K562 (cell line): ENCODE results near the gene C19orf12. TPM values are rescaled to one million over a fixed set of nuclear protein-coding genes. Genes with fewer than 3 reads are reported as not detected.
A peak's percentile ranks its signal among the peaks of the same experiment; 100 is the strongest.

Experiments
- BCLAF1 ChIP-seq, 2 experiments: fragments of 450-650 bp in 1 of 2; IDR thresholded peaks; 2 replicates each; pipeline ENCODE4 v1.6.1; 2011 to 2017; ENCODE audit warnings: low read depth in 2 of 2, antibody characterized with exemption in 1 of 2, borderline replicate concordance in 1 of 2, low read length in 1 of 2, mild to moderate bottlenecking in 1 of 2, mixed read lengths in 1 of 2; ENCODE audit not compliant: control insufficient read depth in 1 of 2
- CXXC5 ChIP-seq: fragments of 250-450 bp; sonication (Bioruptor Pico); IDR thresholded peaks from 2 replicates; pipeline ENCODE4 v1.8.0; 2022; ENCODE audit warnings: inconsistent platforms, mild to moderate bottlenecking, moderate library complexity
- MXI1 ChIP-seq: IDR thresholded peaks from 2 replicates; pipeline ENCODE4 v1.6.1; 2011; ENCODE audit warnings: low read depth, mild to moderate bottlenecking, improper control_type of control experiment, low read length
- NFYB ChIP-seq: IDR thresholded peaks from 2 replicates; pipeline ENCODE4 v1.6.1; 2011; ENCODE audit warnings: mild to moderate bottlenecking, moderate library complexity; ENCODE audit not compliant: insufficient read length; ENCODE audit errors: extremely low read depth
- NONO ChIP-seq, 2 experiments: fragments of 200-400 bp in 1 of 2; fragments of 450-650 bp in 1 of 2; formaldehyde crosslinking in 1 of 2; IDR thresholded peaks; 2 replicates each; pipeline ENCODE4 v1.6.1; 2017; ENCODE audit warnings: low read depth in 2 of 2, mild to moderate bottlenecking in 2 of 2, moderate library complexity in 2 of 2, low read length in 1 of 2
- SAFB2 ChIP-seq: fragments of 200-400 bp; formaldehyde crosslinking; IDR thresholded peaks from 2 replicates; pipeline ENCODE4 v1.6.1; 2018; ENCODE audit warnings: borderline replicate concordance, low read length, low read depth, moderate library complexity; ENCODE audit not compliant: severe bottlenecking
- SOX6 ChIP-seq: fragments of 450-650 bp; IDR thresholded peaks from 2 replicates; pipeline ENCODE4 v1.6.1; 2014; ENCODE audit warnings: mild to moderate bottlenecking
- SRSF1 ChIP-seq: fragments of 200-400 bp; formaldehyde crosslinking; IDR thresholded peaks from 2 replicates; pipeline ENCODE4 v1.6.1; 2017; ENCODE audit warnings: mild to moderate bottlenecking, low read depth, low read length, moderate library complexity
- TOE1 ChIP-seq, 2 experiments: fragments of 450-650 bp in 1 of 2; sonication (generic) in 1 of 2; formaldehyde crosslinking in 1 of 2; IDR thresholded peaks; 2 replicates each; pipeline versions ENCODE4 v1.7.1 to v1.8.0; 2016 to 2022; ENCODE audit warnings: borderline replicate concordance in 2 of 2, mild to moderate bottlenecking in 2 of 2, antibody characterized with exemption in 1 of 2, inconsistent platforms in 1 of 2, low read depth in 1 of 2, missing genetic modification reagents in 1 of 2, moderate library complexity in 1 of 2
- ZBED1 ChIP-seq: IDR thresholded peaks from 2 replicates; pipeline ENCODE4 v1.6.1; 2014
- ZFP91 ChIP-seq: sonication (generic); formaldehyde crosslinking; IDR thresholded peaks from 2 replicates; pipeline ENCODE4 v1.8.0; 2022; ENCODE audit warnings: mild to moderate bottlenecking, missing genetic modification reagents
- ZNF212 ChIP-seq: fragments of 450-650 bp; formaldehyde crosslinking; IDR thresholded peaks from 2 replicates; pipeline ENCODE4 v1.4.0; 2020; ENCODE audit warnings: mild to moderate bottlenecking
- ZNF3 ChIP-seq: fragments of 250-450 bp; sonication (Bioruptor Pico); IDR thresholded peaks from 2 replicates; pipeline ENCODE4 v1.5.0; 2021; ENCODE audit warnings: mild to moderate bottlenecking, moderate library complexity
- ZNF395 ChIP-seq: fragments of 200-800 bp; sonication (Bioruptor generic); IDR thresholded peaks from 2 replicates; pipeline ENCODE4 v1.6.1; 2017; ENCODE audit warnings: missing genetic modification characterization, missing compliant biosample characterization
- ZNF511 ChIP-seq: sonication (generic); formaldehyde crosslinking; IDR thresholded peaks from 2 replicates; pipeline ENCODE4 v1.8.0; 2022; ENCODE audit warnings: mild to moderate bottlenecking, missing genetic modification reagents
- ZNF695 ChIP-seq: fragments of 450-650 bp; formaldehyde crosslinking; IDR thresholded peaks from 2 replicates; pipeline ENCODE4 v1.4.0; 2020; ENCODE audit warnings: mild to moderate bottlenecking, moderate library complexity
- ZNF740 ChIP-seq, 3 experiments: fragments of 200-800 bp in 1 of 3; sonication (Bioruptor generic) in 1 of 3; sonication (generic) in 1 of 3; formaldehyde crosslinking in 1 of 3; IDR thresholded peaks; 2 replicates each; pipeline versions ENCODE4 v1.6.1 to v1.8.0; 2016 to 2022; ENCODE audit warnings: mild to moderate bottlenecking in 2 of 3, missing compliant biosample characterization in 2 of 3, missing genetic modification characterization in 2 of 3, missing genetic modification reagents in 1 of 3
- ZNF764 ChIP-seq: fragments of 250-450 bp; sonication (Bioruptor Pico); IDR thresholded peaks from 2 replicates; pipeline ENCODE4 v1.4.0; 2020; ENCODE audit warnings: low read depth, mild to moderate bottlenecking, moderate library complexity
- polyA plus RNA-seq, 8 experiments: library from polyadenylated mRNA; depleted of rRNA in 4 of 8; stranded (reverse) in 5 of 8; unstranded in 3 of 8; fragments of >200 nt; fragmentation: Nextera tagmentation in 2 of 8; fragmentation: Illumina TruSeq in 1 of 8; extraction: Ambion mirVana in 2 of 8; extraction: Trizol in 1 of 8; gene quantifications; 2 replicates each; pipeline versions ENCODE4 v1.2.1 to v1.2.3, GENCODE V29; 2011 to 2014; ENCODE audit warnings: inconsistent platforms in 1 of 8, missing spikeins in 1 of 8
- total RNA-seq, 7 experiments: library from RNA; depleted of rRNA in 6 of 7; stranded (reverse); fragments of >200 nt in 6 of 7; fragmentation: Illumina TruSeq in 2 of 7; extraction: Trizol in 2 of 7; gene quantifications; 2 replicates each; pipeline versions ENCODE4 v1.2.1 to v1.2.3, GENCODE V29; 2011 to 2021; ENCODE audit warnings: low replicate concordance in 1 of 7

Gene C19orf12
- total and polyA plus RNA-seq, 9 of the 15 experiments (the other 6 are each of a cell fraction or from before 2014, with no cell fraction given), result 1.9 to 14.5 (median 10.2) TPM

GRCh38 chr19:29671393-29672160 is 43.5 kb downstream of the C19orf12 start (continued):
- TF ChIP-seq ZNF511 (no peak), ZNF740 (CRISPR knock-in tag; IDR thresholded peaks at IDR 0.05) (no peak), ZNF740 (tag; IDR thresholded peaks at IDR 0.05) (no peak), MXI1 (no peak), CXXC5 (CRISPR knock-in tag) (peak; percentile 15; the same call in 1 of the 2 replicates), NFYB (no peak), ZNF212 (no peak), ZNF3 (CRISPR knock-in tag) (no peak), ZFP91 (CRISPR knock-in tag) (no peak), ZBED1 (no peak), SOX6 (peak; percentile 45; the same call in 1 of the 2 replicates), BCLAF1 (IDR thresholded peaks at IDR 0.05; ENCODE audit: borderline replicate concordance in 1 of 2, control insufficient read depth in 1 of 2, low read depth in 2 of 2, low read length in 1 of 2) (no peak), ZNF695 (no peak), SRSF1 (no peak), ZNF764 (CRISPR knock-in tag) (no peak), ZNF395 (CRISPR knock-in tag) (0 out of 2 replicates have a peak, but pooled peaks have one; percentile 40), TOE1 (IDR thresholded peaks at IDR 0.05; ENCODE audit: borderline replicate concordance) (no peak), TOE1 (CRISPR knock-in tag; IDR thresholded peaks at IDR 0.05; ENCODE audit: borderline replicate concordance, low read depth) (no peak), NONO (IDR thresholded peaks at IDR 0.05; ENCODE audit: low read depth in 2 of 2, low read length in 1 of 2) (no peak), SAFB2 (no peak)
